Adipocyte (in vitro differentiated cells): ENCODE results near the gene GET4.

ENCODE experiments used
- DNase-seq: peaks from one replicate; pipeline ENCODE4 v3.0.0-alpha.2; 2015; ENCODE audit warnings: low read depth
- H3K27me3 ChIP-seq: replicated peaks from 2 replicates; pipeline ENCODE4 v1.7.0; 2013; ENCODE audit warnings: mild to moderate bottlenecking, low read length, moderate library complexity; ENCODE audit not compliant: control insufficient read depth, insufficient read depth
- H3K36me3 ChIP-seq: 2 replicates; pipeline ENCODE4 v1.7.0; 2013; ENCODE audit warnings: low read length, mild to moderate bottlenecking, moderate library complexity; ENCODE audit not compliant: control insufficient read depth, insufficient read depth, severe bottlenecking
- H3K4me1 ChIP-seq: 2 replicates; pipeline ENCODE4 v1.7.0; 2013; ENCODE audit warnings: mild to moderate bottlenecking, low read length, moderate library complexity; ENCODE audit not compliant: control insufficient read depth, insufficient read depth
- H3K4me3 ChIP-seq: 2 replicates; pipeline ENCODE4 v1.7.0; 2013; ENCODE audit warnings: mild to moderate bottlenecking, low read length, moderate library complexity
- H3K9ac ChIP-seq: 2 replicates; pipeline ENCODE4 v1.7.0; 2013; ENCODE audit warnings: mild to moderate bottlenecking, low read length, moderate library complexity
- H3K9me3 ChIP-seq: 2 replicates; pipeline ENCODE4 v1.7.0; 2013; ENCODE audit warnings: mild to moderate bottlenecking, low read length, moderate library complexity; ENCODE audit not compliant: control insufficient read depth

GET4 gene

GRCh38 chr7:859359-860030, 16.9 kb upstream of the GET4 start:
- H3K9me3 ChIP-seq: no peaks in the 10 kb centered on the region
- H3K9ac ChIP-seq: no peak overlapping the region
- no peak for DNase-seq
- H3K27me3 ChIP-seq: no peaks in the 10 kb centered on the region
- H3K4me3 ChIP-seq: no peak overlapping the region
- peaks cover 3% of the 10 kb centered on the region for H3K4me1 ChIP-seq
- peaks cover 81% of the 10 kb centered on the region for H3K36me3 ChIP-seq

GRCh38 chr7:860149-860548, 16.2 kb upstream of the GET4 start:
- peaks cover 75% of the 10 kb centered on the region for H3K36me3 ChIP-seq
- no peak for DNase-seq
- H3K4me3 ChIP-seq: no peak overlapping the region
- H3K4me1 ChIP-seq: no peaks in the 10 kb centered on the region
- no peaks in the 10 kb centered on the region for H3K27me3 ChIP-seq
- no peak overlapping the region for H3K9ac ChIP-seq
- no peaks in the 10 kb centered on the region for H3K9me3 ChIP-seq

GRCh38 chr7:861222-861621, 15.1 kb upstream of the GET4 start:
- H3K9me3 ChIP-seq: no peaks in the 10 kb centered on the region
- H3K4me1 ChIP-seq: no peaks in the 10 kb centered on the region
- DNase-seq: no peak
- peaks cover 76% of the 10 kb centered on the region for H3K36me3 ChIP-seq
- no peak overlapping the region for H3K9ac ChIP-seq
- no peaks in the 10 kb centered on the region for H3K27me3 ChIP-seq
- no peak overlapping the region for H3K4me3 ChIP-seq

- no peak overlapping the region for H3K4me3 ChIP-seq
- DNase-seq: no peak
- no peaks in the 10 kb centered on the region for H3K27me3 ChIP-seq
- H3K9me3 ChIP-seq: no peaks in the 10 kb centered on the region
- peaks cover 5% of the 10 kb centered on the region for H3K4me1 ChIP-seq
- peaks cover 68% of the 10 kb centered on the region for H3K36me3 ChIP-seq
- no peak overlapping the region for H3K9ac ChIP-seq
These were observed 14.2 kb upstream of the GET4 start for GRCh38 chr7:862157-862556.

DNA sequence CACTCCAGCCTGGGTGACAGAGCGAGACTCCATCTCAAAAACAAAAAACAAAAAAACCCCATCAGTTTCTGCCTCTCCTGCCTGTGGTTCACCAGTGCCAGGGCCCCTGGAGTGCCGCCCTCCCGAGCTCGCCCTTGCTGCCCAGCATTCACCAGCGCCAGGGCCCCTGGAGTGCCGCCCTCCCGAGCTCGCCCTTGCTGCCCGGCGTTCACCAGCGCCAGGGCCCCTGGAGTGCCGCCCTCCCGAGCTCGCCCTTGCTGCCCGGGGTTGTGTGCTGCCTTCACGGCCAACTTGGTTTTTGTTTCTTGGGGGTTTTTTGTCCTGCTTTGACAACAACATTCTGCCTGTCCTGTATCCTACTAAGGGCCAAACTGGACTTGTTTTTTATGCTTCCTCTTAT, 13.2 kb upstream of the GET4 start:
- no peak overlapping the region for H3K4me3 ChIP-seq
- no peak for DNase-seq
- H3K36me3 ChIP-seq: peaks cover 59% of the 10 kb centered on the region
- H3K4me1 ChIP-seq: peaks cover 15% of the 10 kb centered on the region
- no peak overlapping the region for H3K9ac ChIP-seq
- H3K27me3 ChIP-seq: no peaks in the 10 kb centered on the region
- no peaks in the 10 kb centered on the region for H3K9me3 ChIP-seq

DNA sequence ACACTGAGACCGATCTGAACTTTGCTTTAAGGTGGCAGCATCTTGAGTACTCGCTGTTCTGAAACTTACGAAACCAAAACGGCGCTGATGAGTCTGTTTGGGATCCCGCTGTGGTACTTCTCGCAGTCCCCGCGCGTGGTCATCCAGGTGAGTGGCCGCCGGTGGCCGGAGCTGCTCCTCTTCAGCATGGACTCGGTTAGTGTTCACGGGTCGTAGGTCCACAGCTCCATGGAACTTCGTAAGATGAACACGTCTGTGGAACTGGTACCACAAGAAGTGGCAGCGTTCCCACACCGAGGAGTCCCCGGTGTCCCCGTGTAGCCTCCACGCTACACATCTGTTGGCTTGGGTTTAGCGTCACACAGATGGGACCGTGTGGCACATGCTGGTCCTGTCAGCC, 10.4 kb upstream of the GET4 start:
- Histone ChIP-seq H3K4me1 (peaks cover 21% of the 10 kb centered on the region), H3K9ac (no peak overlapping the region), H3K4me3 (no peak overlapping the region), H3K9me3 (no peaks in the 10 kb centered on the region), H3K36me3 (peaks cover 49% of the 10 kb centered on the region), H3K27me3 (no peaks in the 10 kb centered on the region)
- DNase-seq: no peak

GRCh38 chr7:867001-867405, 9.4 kb upstream of the GET4 start:
- Histone ChIP-seq H3K36me3 (peaks cover 44% of the 10 kb centered on the region), H3K4me1 (peaks cover 21% of the 10 kb centered on the region), H3K27me3 (no peaks in the 10 kb centered on the region), H3K4me3 (peak overlapping the region; percentile 30), H3K9ac (peak overlapping the region; percentile 59), H3K9me3 (no peaks in the 10 kb centered on the region)
- no peak for DNase-seq

GRCh38 chr7:867406-868188, 8.8 kb upstream of the GET4 start:
- DNase-seq: peak; percentile 51
- Histone ChIP-seq H3K9ac (peak overlapping the region; percentile 59), H3K9me3 (no peaks in the 10 kb centered on the region), H3K36me3 (peaks cover 45% of the 10 kb centered on the region), H3K4me3 (peak overlapping the region; percentile 30), H3K4me1 (peaks cover 21% of the 10 kb centered on the region), H3K27me3 (no peaks in the 10 kb centered on the region)

DNA sequence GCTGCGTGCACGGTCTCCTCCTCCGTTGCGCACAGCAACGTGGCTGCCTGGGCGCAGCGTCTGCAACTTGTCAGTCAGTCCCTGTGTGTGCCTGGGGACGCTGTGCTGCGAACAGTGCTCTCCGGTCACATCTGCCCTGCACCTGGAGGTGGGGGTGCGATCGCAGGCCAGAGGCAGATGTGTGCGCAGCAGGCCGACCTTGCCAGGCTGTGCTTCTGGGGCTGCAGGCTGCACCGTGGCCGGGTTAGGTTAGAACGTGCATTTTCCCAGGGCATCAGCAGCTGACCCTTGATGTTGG, 8.2 kb upstream of the GET4 start:
- Histone ChIP-seq H3K27me3 (no peaks in the 10 kb centered on the region), H3K4me1 (peaks cover 21% of the 10 kb centered on the region), H3K36me3 (peaks cover 48% of the 10 kb centered on the region), H3K4me3 (no peak overlapping the region), H3K9me3 (no peaks in the 10 kb centered on the region), H3K9ac (peak overlapping the region; percentile 59)
- no peak for DNase-seq

- Histone ChIP-seq H3K27me3 (no peaks in the 10 kb centered on the region), H3K9me3 (no peaks in the 10 kb centered on the region), H3K9ac (no peak overlapping the region), H3K4me3 (no peak overlapping the region), H3K36me3 (peaks cover 51% of the 10 kb centered on the region), H3K4me1 (peaks cover 31% of the 10 kb centered on the region)
- DNase-seq: no peak
These were observed 7.0 kb upstream of the GET4 start for GRCh38 chr7:869348-869747.

DNA sequence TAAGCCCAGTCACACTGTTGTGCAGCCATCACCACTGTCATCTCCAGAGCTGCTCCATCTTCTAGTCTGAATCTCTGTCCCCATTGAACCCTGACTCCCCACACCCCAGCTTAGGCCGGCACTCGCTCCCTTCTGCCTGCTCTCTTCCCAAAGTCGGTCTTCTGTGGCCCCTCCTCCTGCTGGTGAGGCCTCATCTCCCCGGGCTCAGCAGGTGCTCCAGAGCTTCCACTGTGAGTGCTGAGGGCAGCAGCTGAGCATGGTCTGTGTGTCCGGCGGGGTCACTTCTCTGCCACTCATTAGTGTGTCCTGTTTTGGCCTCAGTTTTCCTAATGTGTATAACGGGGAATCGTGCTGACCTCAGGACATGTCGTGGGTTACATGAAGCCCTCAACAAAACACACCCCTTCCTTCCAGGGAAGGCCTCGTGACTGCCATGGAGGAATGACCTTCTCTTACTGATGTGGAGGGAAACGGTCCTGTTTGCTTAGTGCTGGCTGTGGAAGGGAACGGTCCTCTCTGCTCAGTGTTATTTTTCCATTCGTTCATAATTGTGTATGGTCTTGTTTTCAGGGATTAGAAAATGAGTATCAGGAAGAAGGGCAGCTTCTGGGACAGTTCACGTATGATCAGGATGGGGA, 4.3 kb upstream of the GET4 start:
- H3K9ac ChIP-seq: no peak overlapping the region
- no peaks in the 10 kb centered on the region for H3K27me3 ChIP-seq
- no peaks in the 10 kb centered on the region for H3K9me3 ChIP-seq
- DNase-seq: no peak
- H3K36me3 ChIP-seq: peaks cover 44% of the 10 kb centered on the region
- H3K4me1 ChIP-seq: peaks cover 36% of the 10 kb centered on the region
- no peak overlapping the region for H3K4me3 ChIP-seq
